Esophagus (tissue), 2 donors: Measurements from ENCODE around the gene ZNF45. TPM values are rescaled to one million over a fixed set of nuclear protein-coding genes. Genes with fewer than 3 reads are reported as not detected.
"Not testable (repeated sequence)": the region's sequence is repeated elsewhere in the genome, so short reads cannot be mapped to it uniquely, and the experiment has no call there.

Source experiments
- H3K27ac ChIP-seq, 2 donors: one replicate each; pipeline ENCODE4 v1.5.1; 2013; ENCODE audit warnings: low read depth in 2 of 2, mild to moderate bottlenecking in 2 of 2, inconsistent platforms in 1 of 2, low read length in 1 of 2, moderate library complexity in 1 of 2
- H3K27me3 ChIP-seq, 2 donors: one replicate each; pipeline ENCODE4 v1.6.1; 2013; ENCODE audit warnings: low read length in 2 of 2, control low read depth in 1 of 2, mild to moderate bottlenecking in 1 of 2; ENCODE audit not compliant: insufficient read depth in 2 of 2, control insufficient read depth in 1 of 2
- H3K36me3 ChIP-seq, 2 donors: one replicate each; pipeline ENCODE4 v1.6.1; 2013; ENCODE audit warnings: low read length in 1 of 2; ENCODE audit not compliant: control insufficient read depth in 2 of 2, insufficient read depth in 2 of 2
- H3K4me1 ChIP-seq, 2 donors: one replicate each; pipeline ENCODE4 v1.6.1; 2013; ENCODE audit warnings: low read length in 1 of 2; ENCODE audit not compliant: control insufficient read depth in 2 of 2, insufficient read depth in 2 of 2
- H3K4me3 ChIP-seq, 2 donors: one replicate each; pipeline ENCODE4 v1.5.1; 2013; ENCODE audit warnings: low read length in 2 of 2, mild to moderate bottlenecking in 2 of 2, low read depth in 1 of 2, moderate library complexity in 1 of 2
- H3K9me3 ChIP-seq, 2 donors: one replicate each; pipeline ENCODE4 v1.6.1; 2013; ENCODE audit warnings: mild to moderate bottlenecking in 2 of 2, low read depth in 1 of 2, low read length in 1 of 2, moderate library complexity in 1 of 2; ENCODE audit not compliant: control insufficient read depth in 2 of 2, insufficient read depth in 1 of 2
- WGBS, 2 donors: extraction: QIAGEN DNeasy Blood & Tissue Kit; methylation state at CpG; one replicate each; pipeline ENCODE4 v1.1.7; 2013; 5-methylcytosine and 5-hydroxymethylcytosine counted together
- polyA plus RNA-seq, 2 donors: library from polyadenylated mRNA; stranded (reverse); fragments of 200-250 nt; gene quantifications; one replicate each; pipeline ENCODE4 v1.2.3, GENCODE V29; 2013
- donor health status: healthy with polysubstance abuse.
- donor health status: Bipolar disorder and iron deficiency.

Gene ZNF45
- polyA plus RNA-seq, 2 donors: 3.0 to 3.2 TPM

- Histone ChIP-seq H3K36me3 (no peaks in the 10 kb centered on the region), H3K9me3 (peaks cover 0 to 10% of the 10 kb centered on the region in 2 donors), H3K4me1 (no peaks in the 10 kb centered on the region), H3K27ac (peak within 1 kb of the TSS; percentile 49 to 82), H3K4me3 (peak within 1 kb of the TSS; percentile 68 to 97), H3K27me3 (no peaks in the 10 kb centered on the region)
- WGBS, 2 donors: 1% methylated on average over 40 of the region's 40 CpGs
Observed at GRCh38 chr19:43950834-43951645, 16.0 kb upstream of the ZNF45 start, which contains the start of gene ZNF221. Gene ZNF221 (plus strand): TSS chr19:43951228. CDS start chr19:43962727, 11,499 bp downstream.

GRCh38 chr19:43949803-43950202, 14.7 kb upstream of the ZNF45 start:
- not testable (repeated sequence) for H3K27ac ChIP-seq, H3K9me3 ChIP-seq, H3K27me3 ChIP-seq, H3K36me3 ChIP-seq, H3K4me3 ChIP-seq, H3K4me1 ChIP-seq
- WGBS, 2 donors: 87 to 93% methylated on average over 2 of the region's 2 CpGs

- 0% methylated on average over 1 of the region's 1 CpG for WGBS, 2 donors
- H3K36me3 ChIP-seq, H3K4me3 ChIP-seq, H3K27ac ChIP-seq, H3K4me1 ChIP-seq, H3K27me3 ChIP-seq, H3K9me3 ChIP-seq: not testable (repeated sequence)
Observed at GRCh38 chr19:43947412-43947811, 12.3 kb upstream of the ZNF45 start.

DNA sequence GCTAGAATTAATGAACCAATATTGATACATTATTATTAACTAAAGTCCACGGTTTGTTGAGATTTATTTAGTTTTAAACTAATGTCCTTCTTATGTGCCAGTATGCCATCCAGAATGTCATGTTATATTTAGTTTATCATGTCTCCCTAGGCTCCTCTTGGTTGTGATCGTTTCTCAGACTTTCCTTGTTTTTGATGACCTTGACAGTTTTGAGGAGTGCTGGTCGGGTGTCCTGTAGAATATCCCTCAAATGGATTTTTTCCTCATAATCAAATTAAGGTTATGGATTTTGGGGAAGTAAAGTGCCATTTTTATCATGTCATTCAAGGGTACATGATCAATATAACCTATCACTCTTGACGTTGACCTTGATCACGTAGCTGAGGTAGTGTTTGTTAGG, 6.1 kb upstream of the ZNF45 start:
- 60 to 62% methylated on average over 5 of the region's 5 CpGs for WGBS, 2 donors
- Histone ChIP-seq H3K9me3 (no peaks in the 10 kb centered on the region), H3K27ac (no peak overlapping the region), H3K4me3 (no peak overlapping the region), H3K36me3 (no peaks in the 10 kb centered on the region), H3K4me1 (no peaks in the 10 kb centered on the region), H3K27me3 (no peaks in the 10 kb centered on the region)

- Histone ChIP-seq H3K4me1 (no peaks in the 10 kb centered on the region), H3K9me3 (no peaks in the 10 kb centered on the region)
- 74 to 76% methylated on average over 4 of the region's 4 CpGs for WGBS, 2 donors
Observed at GRCh38 chr19:43940719-43941118, 5.6 kb upstream of the ZNF45 start.

DNA sequence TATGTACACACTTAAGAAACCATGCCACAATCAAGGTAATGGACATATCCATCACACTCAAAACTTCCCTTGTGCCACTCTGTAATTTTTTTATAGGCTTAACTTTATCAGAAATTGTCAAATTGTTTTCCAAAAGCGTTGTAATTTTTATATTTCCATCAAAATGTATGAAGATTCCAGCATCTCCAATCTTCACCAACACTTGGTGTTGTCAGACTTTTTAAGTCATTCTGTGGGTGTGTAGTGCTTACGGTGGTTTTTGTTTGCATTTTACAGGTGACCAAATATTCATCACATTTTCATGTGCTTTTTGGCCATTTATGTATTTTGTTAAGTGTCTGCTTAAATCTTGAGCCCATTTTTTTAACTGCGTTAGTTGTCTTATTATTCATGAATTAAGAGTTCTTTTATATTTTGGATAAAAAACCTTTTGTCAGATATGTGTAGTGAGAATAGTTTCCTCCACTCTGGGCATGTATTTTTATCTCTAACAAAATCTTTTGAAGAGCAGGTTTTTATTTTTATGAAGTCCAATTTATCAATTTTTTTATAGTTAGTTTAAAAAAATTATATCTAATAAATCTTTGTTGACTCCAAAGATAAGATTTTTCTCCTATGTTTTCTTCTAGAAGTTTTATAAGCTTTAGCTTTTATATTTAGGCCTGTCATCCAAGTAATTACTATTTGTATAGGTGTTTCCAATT, 4.6 kb upstream of the ZNF45 start:
- H3K27ac ChIP-seq: no peak overlapping the region
- no peaks in the 10 kb centered on the region for H3K4me1 ChIP-seq
- H3K27me3 ChIP-seq: no peaks in the 10 kb centered on the region
- H3K36me3 ChIP-seq: no peaks in the 10 kb centered on the region
- WGBS, 2 donors: 53 to 70% methylated on average over 3 of the region's 3 CpGs
- no peak overlapping the region for H3K4me3 ChIP-seq
- no peaks in the 10 kb centered on the region for H3K9me3 ChIP-seq

More at GRCh38 chr19:43940719-43941118, 5.6 kb upstream of the ZNF45 start:
- H3K4me3 ChIP-seq: no peak overlapping the region
- H3K27me3 ChIP-seq: no peaks in the 10 kb centered on the region
- no peaks in the 10 kb centered on the region for H3K36me3 ChIP-seq
- H3K27ac ChIP-seq: no peak overlapping the region

- Histone ChIP-seq H3K4me3 (no peak overlapping the region), H3K4me1 (no peaks in the 10 kb centered on the region), H3K27ac (no peak overlapping the region), H3K36me3 (peaks cover 0 to 4% of the 10 kb centered on the region in 2 donors), H3K9me3 (no peaks in the 10 kb centered on the region), H3K27me3 (no peaks in the 10 kb centered on the region)
- WGBS, 2 donors: 73 to 76% methylated on average over 5 of the region's 5 CpGs
Observed at GRCh38 chr19:43936188-43936587, 1.1 kb upstream of the ZNF45 start.

DNA sequence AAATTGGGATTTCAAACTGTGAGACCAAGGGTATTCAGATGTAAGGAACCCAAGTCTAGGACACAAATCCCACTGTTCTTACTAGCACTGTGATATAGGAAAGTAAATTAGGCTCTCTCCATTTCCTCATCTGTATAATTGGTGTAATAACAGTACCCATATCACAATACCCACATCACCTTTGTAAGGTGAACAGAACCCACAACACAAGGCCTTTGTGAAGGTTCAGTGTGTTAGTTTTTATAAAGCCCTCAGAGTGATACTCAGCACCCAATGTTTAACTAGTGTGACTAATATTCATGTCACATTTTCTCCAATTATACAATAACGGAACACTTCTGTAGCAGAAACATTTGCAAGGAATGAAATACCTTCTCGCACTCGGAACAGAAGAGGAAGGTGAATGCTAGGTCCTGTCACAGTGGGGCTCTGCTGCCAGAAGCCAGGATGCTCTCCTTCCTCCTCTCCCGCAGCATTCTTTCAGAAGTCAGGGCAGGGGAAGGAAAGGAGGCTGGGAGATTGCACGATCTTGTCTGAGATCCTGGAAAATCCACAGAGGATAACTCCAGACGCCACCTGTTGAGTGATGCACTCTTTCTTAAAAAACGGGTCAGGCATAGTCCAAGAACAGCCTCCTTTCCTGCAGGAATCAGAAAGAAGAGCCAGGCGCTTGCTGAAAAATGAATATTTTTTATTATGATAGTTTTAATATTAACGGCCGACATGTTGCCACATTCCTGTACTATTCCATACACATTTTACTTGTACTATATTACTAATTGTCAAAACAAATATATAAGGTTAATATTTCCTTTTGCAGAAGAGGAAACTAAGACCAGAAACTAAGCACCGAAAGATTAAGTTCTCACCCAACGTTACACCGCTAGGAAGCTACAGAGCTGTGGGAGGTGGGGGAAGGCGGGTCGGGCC, 762 bp downstream of the ZNF45 start:
- 11 to 13% methylated on average over 15 of the region's 15 CpGs for WGBS, 2 donors
- Histone ChIP-seq H3K27ac (peak overlapping the region; percentile 78 to 96), H3K4me1 (no peaks in the 10 kb centered on the region), H3K4me3 (peak overlapping the region; percentile 66 to 91), H3K36me3 (peaks cover 9 to 13% of the 10 kb centered on the region in 2 donors), H3K27me3 (no peaks in the 10 kb centered on the region), H3K9me3 (no peaks in the 10 kb centered on the region)

- Histone ChIP-seq H3K36me3 (peaks cover 25 to 40% of the 10 kb centered on the region in 2 donors), H3K27ac (no peak overlapping the region), H3K9me3 (peaks cover 0 to 2% of the 10 kb centered on the region in 2 donors), H3K4me1 (no peaks in the 10 kb centered on the region), H3K4me3 (no peak overlapping the region), H3K27me3 (no peaks in the 10 kb centered on the region)
- 96 to 97% methylated on average over 5 of the region's 5 CpGs for WGBS, 2 donors
Observed at GRCh38 chr19:43928820-43929219, 6.3 kb downstream of the ZNF45 start.
